ENCODE measurements around the gene LIMK2. TPM values are rescaled to one million over a fixed set of nuclear protein-coding genes. Genes with fewer than 3 reads are reported as not detected.

LIMK2 gene
- total RNA-seq, 4 donors from 2014 or later = 50.0 to 67.2 (median 56.9) TPM

GRCh38 chr22:31246687-31247086, 34.6 kb downstream of the LIMK2 start:
- peaks cover 0 to 57% (median 19%) of the 10 kb centered on the region in 4 donors for H3K4me1 ChIP-seq
- TF ChIP-seq POLR2A (IDR thresholded peaks at IDR 0.05) = no peak
- TF ChIP-seq, protein P1, sequence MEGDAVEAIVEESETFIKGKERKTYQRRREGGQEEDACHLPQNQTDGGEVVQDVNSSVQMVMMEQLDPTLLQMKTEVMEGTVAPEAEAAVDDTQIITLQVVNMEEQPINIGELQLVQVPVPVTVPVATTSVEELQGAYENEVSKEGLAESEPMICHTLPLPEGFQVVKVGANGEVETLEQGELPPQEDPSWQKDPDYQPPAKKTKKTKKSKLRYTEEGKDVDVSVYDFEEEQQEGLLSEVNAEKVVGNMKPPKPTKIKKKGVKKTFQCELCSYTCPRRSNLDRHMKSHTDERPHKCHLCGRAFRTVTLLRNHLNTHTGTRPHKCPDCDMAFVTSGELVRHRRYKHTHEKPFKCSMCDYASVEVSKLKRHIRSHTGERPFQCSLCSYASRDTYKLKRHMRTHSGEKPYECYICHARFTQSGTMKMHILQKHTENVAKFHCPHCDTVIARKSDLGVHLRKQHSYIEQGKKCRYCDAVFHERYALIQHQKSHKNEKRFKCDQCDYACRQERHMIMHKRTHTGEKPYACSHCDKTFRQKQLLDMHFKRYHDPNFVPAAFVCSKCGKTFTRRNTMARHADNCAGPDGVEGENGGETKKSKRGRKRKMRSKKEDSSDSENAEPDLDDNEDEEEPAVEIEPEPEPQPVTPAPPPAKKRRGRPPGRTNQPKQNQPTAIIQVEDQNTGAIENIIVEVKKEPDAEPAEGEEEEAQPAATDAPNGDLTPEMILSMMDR (IDR thresholded peaks at IDR 0.05) = no peak
- TF ChIP-seq EP300 (IDR thresholded peaks at IDR 0.05) = no peak
- DNase-seq (ENCODE audit: low spot score in 2 of 2) = no peak
- peaks cover 0 to 6% (median 0%) of the 10 kb centered on the region in 3 donors for H3K36me3 ChIP-seq
- H3K9me3 ChIP-seq = no peaks in the 10 kb centered on the region
- H3K27me3 ChIP-seq = no peaks in the 10 kb centered on the region
- no peak overlapping the region for H3K4me3 ChIP-seq
- 84% methylated on average over 2 of the region's 2 CpGs for WGBS, 2 donors
- H3K27ac ChIP-seq = no peak overlapping the region

DNA sequence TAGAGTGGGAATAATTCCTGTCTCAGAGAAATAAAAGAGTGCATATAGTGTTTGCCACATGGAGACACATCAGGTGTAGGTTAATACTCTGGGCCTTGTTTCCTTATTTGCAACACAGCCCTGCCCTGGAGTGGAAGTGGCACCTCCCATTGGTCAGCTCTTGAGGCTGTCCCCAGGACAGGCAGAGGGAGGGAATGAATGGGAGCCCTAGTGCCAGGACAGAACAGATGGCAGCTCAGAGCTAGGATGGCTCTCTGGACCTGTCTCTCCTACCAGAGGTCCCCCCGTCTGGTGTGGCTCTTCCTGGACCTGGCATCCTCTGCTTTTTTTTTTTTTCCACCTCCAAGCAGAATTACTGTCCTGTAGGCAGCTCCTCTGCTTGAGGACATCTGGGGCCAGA, 35.6 kb downstream of the LIMK2 start:
- TF ChIP-seq POLR2A (IDR thresholded peaks at IDR 0.05) (no peak), EP300 (IDR thresholded peaks at IDR 0.05) (no peak)
- TF ChIP-seq, protein P1 (IDR thresholded peaks at IDR 0.05) = no peak
- no peak for DNase-seq (ENCODE audit: low spot score in 2 of 2)
- 55 to 68% methylated on average over 1 of the region's 1 CpG for WGBS, 2 donors
- H3K9me3 ChIP-seq = no peaks in the 10 kb centered on the region
- peak overlapping the region in 1 of 4 donors; percentile 57 for H3K4me3 ChIP-seq
- H3K27me3 ChIP-seq = no peaks in the 10 kb centered on the region
- peaks cover 0 to 58% (median 20%) of the 10 kb centered on the region in 4 donors for H3K4me1 ChIP-seq
- H3K27ac ChIP-seq = peak overlapping the region in 1 of 4 donors; percentile 71
- H3K36me3 ChIP-seq = peaks cover 0 to 6% (median 0%) of the 10 kb centered on the region in 3 donors

GRCh38 chr22:31248138-31248745, 36.1 kb downstream of the LIMK2 start:
- Histone ChIP-seq H3K27ac (peak overlapping the region in 3 of 4 donors; percentile 29 to 71 (median 68)), H3K4me1 (peaks cover 0 to 58% (median 20%) of the 10 kb centered on the region in 4 donors), H3K4me3 (peak overlapping the region; percentile 8 to 57 (median 32)), H3K36me3 (peaks cover 0 to 4% (median 0%) of the 10 kb centered on the region in 3 donors), H3K9me3 (no peaks in the 10 kb centered on the region), H3K27me3 (no peaks in the 10 kb centered on the region)
- peak; percentile 56 to 72 for DNase-seq (ENCODE audit: low spot score in 2 of 2)
- WGBS, 2 donors = 10 to 25% methylated on average over 12 to 15 of the region's 17 CpGs
- TF ChIP-seq POLR2A (IDR thresholded peaks at IDR 0.05) (peak in 1 of 2 donors; percentile 60), EP300 (IDR thresholded peaks at IDR 0.05) (peak in 1 of 2 donors; percentile 55)
- TF ChIP-seq, protein P1 (IDR thresholded peaks at IDR 0.05) = no peak

DNA sequence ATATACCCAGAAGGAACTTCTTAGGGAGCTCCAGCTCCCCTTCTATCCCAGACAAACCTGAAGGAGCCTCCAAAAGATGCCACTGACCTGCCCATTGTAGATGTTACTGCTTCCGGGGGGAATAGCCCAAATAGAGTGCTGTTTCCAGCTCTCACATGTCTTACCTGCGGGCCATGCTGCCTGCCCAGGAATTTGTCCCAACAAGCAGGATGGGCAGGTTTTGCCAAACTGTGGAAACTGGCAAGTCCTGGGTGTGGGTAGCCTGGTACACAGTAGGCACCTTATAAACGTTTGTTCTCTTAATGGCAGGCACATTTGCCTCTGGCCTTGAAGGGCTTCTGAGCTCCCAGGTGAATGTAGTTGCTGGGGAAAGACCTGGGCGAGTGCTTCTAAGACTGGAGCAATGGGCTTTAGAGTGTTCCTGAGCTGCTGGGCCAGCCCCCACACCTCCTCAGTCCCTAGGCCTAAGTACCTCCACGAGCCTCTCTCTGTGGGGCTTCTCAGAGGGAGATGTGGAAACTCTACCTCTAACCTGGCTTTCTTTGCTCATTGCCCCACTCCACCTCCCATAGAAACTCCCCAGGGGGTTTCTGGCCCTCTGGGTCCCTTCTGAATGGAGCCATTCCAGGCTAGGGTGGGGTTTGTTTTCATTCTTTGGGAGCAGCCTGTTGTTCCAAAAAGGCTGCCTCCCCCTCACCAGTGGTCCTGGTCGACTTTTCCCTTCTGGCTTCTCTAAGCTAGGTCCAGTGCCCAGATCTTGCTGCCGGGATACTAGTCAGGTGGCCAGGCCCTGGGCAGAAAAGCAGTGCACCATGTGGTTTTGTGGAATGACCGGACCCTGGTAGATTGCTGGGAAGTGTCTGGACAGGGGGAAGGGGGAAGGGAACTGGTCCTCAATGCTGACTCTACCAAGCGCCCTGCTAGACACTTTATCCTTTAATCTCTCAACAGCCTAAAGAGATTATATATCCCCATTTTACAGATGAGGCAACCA, 37.2 kb downstream of the LIMK2 start:
- DNase-seq (ENCODE audit: low spot score in 2 of 2) = no peak
- 62 to 75% methylated on average over 9 of the region's 9 CpGs for WGBS, 2 donors

More for the DNA sequence above, 37.2 kb downstream of the LIMK2 start:
- H3K27ac ChIP-seq = peak overlapping the region in 3 of 4 donors; percentile 29 to 71 (median 68)
- H3K9me3 ChIP-seq = no peaks in the 10 kb centered on the region
- TF ChIP-seq, protein P1 (IDR thresholded peaks at IDR 0.05) = no peak
- TF ChIP-seq EP300 (IDR thresholded peaks at IDR 0.05) (no peak), POLR2A (IDR thresholded peaks at IDR 0.05) (no peak)
- no peaks in the 10 kb centered on the region for H3K36me3 ChIP-seq
- peaks cover 0 to 56% (median 18%) of the 10 kb centered on the region in 4 donors for H3K4me1 ChIP-seq
- H3K27me3 ChIP-seq = no peaks in the 10 kb centered on the region
- peak overlapping the region; percentile 8 to 57 (median 32) for H3K4me3 ChIP-seq
